CD4-positive, alpha-beta memory T cell (primary cell): Measurements from ENCODE around the gene FNBP1L. TPM values are rescaled to one million over a fixed set of nuclear protein-coding genes. Genes with fewer than 3 reads are reported as not detected.

Experiments
- CTCF ChIA-PET: fragments of 350-600 bp; sonication (Branson Sonifier 250); formaldehyde crosslinking; loops from one replicate; lab custom pipeline; 2021; ENCODE audit warnings: inconsistent platforms; ENCODE audit not compliant: partially characterized antibody; lab: Charles Lee
- POLR2A ChIA-PET: fragments of 350-600 bp; sonication (Branson Sonifier 250); formaldehyde crosslinking; loops from one replicate; lab custom pipeline; 2021; ENCODE audit not compliant: partially characterized antibody; lab: Charles Lee
- DNase-seq, 5 donors: peaks; one replicate each; pipeline versions ENCODE4 v3.0.0 to v3.0.0-alpha.2; 2020 to 2022; ENCODE audit warnings: mixed read lengths in 1 of 5
- H3K27ac ChIP-seq: one replicate; pipeline ENCODE4 v1.7.0; 2013; ENCODE audit warnings: low read depth, low read length
- H3K27me3 ChIP-seq: 2 replicates; pipeline ENCODE4 v1.7.0; 2013; ENCODE audit warnings: mild to moderate bottlenecking, low read length, moderate library complexity; ENCODE audit not compliant: insufficient read depth
- H3K36me3 ChIP-seq: 2 replicates; pipeline ENCODE4 v1.7.0; 2013; ENCODE audit warnings: mild to moderate bottlenecking, low read length, moderate library complexity; ENCODE audit not compliant: insufficient read depth
- H3K4me1 ChIP-seq: 2 replicates; pipeline ENCODE4 v1.7.0; 2013; ENCODE audit warnings: mild to moderate bottlenecking, low read length, moderate library complexity; ENCODE audit not compliant: insufficient read depth
- H3K4me3 ChIP-seq, 2 donors: one replicate each; pipeline ENCODE4 v1.7.0; 2013; ENCODE audit warnings: low read length in 2 of 2, mild to moderate bottlenecking in 1 of 2
- H3K9me3 ChIP-seq, 2 donors: one replicate each; pipeline ENCODE4 v1.7.0; 2013; ENCODE audit warnings: low read length in 2 of 2, control low read depth in 1 of 2; ENCODE audit not compliant: control insufficient read depth in 1 of 2
- H3K27ac Mint-ChIP-seq, 7 donors: one replicate each; pipeline ENCODE4 v1.8.0; 2020 to 2021; ENCODE audit warnings: mixed read lengths in 7 of 7, mild to moderate bottlenecking in 6 of 7, inconsistent platforms in 3 of 7, moderate library complexity in 3 of 7
- H3K27me3 Mint-ChIP-seq, 2 donors: one replicate each; pipeline ENCODE4 v1.8.0; 2020 to 2021; ENCODE audit warnings: mixed read lengths in 2 of 2
- H3K36me3 Mint-ChIP-seq, 2 donors: one replicate each; pipeline ENCODE4 v1.8.0; 2020 to 2021; ENCODE audit warnings: mixed read lengths in 2 of 2, inconsistent platforms in 1 of 2, mild to moderate bottlenecking in 1 of 2
- H3K4me1 Mint-ChIP-seq, 4 donors: one replicate each; pipeline ENCODE4 v1.8.0; 2020 to 2021; ENCODE audit warnings: mixed read lengths in 4 of 4, mild to moderate bottlenecking in 1 of 4
- H3K4me3 Mint-ChIP-seq, 8 donors: one replicate each; pipeline ENCODE4 v1.8.0; 2020 to 2021; ENCODE audit warnings: mixed read lengths in 8 of 8, mild to moderate bottlenecking in 7 of 8, moderate library complexity in 6 of 8, inconsistent platforms in 3 of 8
- H3K9me3 Mint-ChIP-seq, 8 donors: one replicate each; pipeline ENCODE4 v1.8.0; 2020 to 2021; ENCODE audit warnings: mixed read lengths in 8 of 8, mild to moderate bottlenecking in 5 of 8, inconsistent platforms in 3 of 8, moderate library complexity in 1 of 8
- intact Hi-C: fragments of 100-400 bp; cut with micrococcal nuclease; formaldehyde crosslinking; loops from one replicate; pipeline ENCODE4 v1.15.1; 2023
- polyA plus RNA-seq, 2 donors: library from polyadenylated mRNA; unstranded; fragments of 300-500 nt; fragmentation: Illumina TruSeq; gene quantifications; one replicate each; pipeline ENCODE4 v1.2.3, GENCODE V29; 2021
- total RNA-seq, 2 experiments: library from RNA; stranded (reverse); gene quantifications; one replicate each; pipeline ENCODE4 v1.2.3, GENCODE V29; 2021

The FNBP1L gene
- total and polyA plus RNA-seq, 4 experiments from 2014 or later, result 0.53 to 2.2 (median 1.6) TPM

- Histone ChIP-seq H3K27ac (no peak overlapping the region), H3K4me1 (peaks cover 4% of the 10 kb centered on the region), H3K9me3 (no peaks in the 10 kb centered on the region), H3K4me3 (no peak overlapping the region), H3K27me3 (no peaks in the 10 kb centered on the region), H3K36me3 (no peaks in the 10 kb centered on the region)
- no peaks in the 10 kb centered on the region for H3K9me3 Mint-ChIP-seq
- no peak overlapping the region for H3K27ac Mint-ChIP-seq
- peaks cover 0 to 5% of the 10 kb centered on the region in 2 donors for H3K27me3 Mint-ChIP-seq
- H3K36me3 Mint-ChIP-seq, result peaks cover 0 to 4% of the 10 kb centered on the region in 2 donors
- ChIA-PET CTCF (no interaction called here), POLR2A (no interaction called here)
- no peak for DNase-seq
- H3K4me1 Mint-ChIP-seq, result peaks cover 1 to 6% (median 5%) of the 10 kb centered on the region in 4 donors
- H3K4me3 Mint-ChIP-seq, result no peak overlapping the region
- intact Hi-C loops, result no loop called here
Observed at GRCh38 chr1:93596329-93597089, 148.6 kb downstream of the FNBP1L start.

GRCh38 chr1:93597709-93598108, 149.8 kb downstream of the FNBP1L start:
- Mint-ChIP-seq H3K27ac (no peak overlapping the region), H3K4me1 (no peaks in the 10 kb centered on the region), H3K27me3 (peaks cover 0 to 5% of the 10 kb centered on the region in 2 donors), H3K36me3 (peaks cover 0 to 5% of the 10 kb centered on the region in 2 donors), H3K4me3 (no peak overlapping the region), H3K9me3 (peaks cover 0 to 1% (median 0%) of the 10 kb centered on the region in 8 donors)
- Histone ChIP-seq H3K9me3 (no peaks in the 10 kb centered on the region), H3K27me3 (no peaks in the 10 kb centered on the region), H3K4me3 (no peak overlapping the region), H3K27ac (no peak overlapping the region), H3K36me3 (no peaks in the 10 kb centered on the region), H3K4me1 (no peaks in the 10 kb centered on the region)
- CTCF ChIA-PET, result no interaction called here
- POLR2A ChIA-PET, result no interaction called here
- intact Hi-C loops, result no loop called here
- no peak for DNase-seq

DNA sequence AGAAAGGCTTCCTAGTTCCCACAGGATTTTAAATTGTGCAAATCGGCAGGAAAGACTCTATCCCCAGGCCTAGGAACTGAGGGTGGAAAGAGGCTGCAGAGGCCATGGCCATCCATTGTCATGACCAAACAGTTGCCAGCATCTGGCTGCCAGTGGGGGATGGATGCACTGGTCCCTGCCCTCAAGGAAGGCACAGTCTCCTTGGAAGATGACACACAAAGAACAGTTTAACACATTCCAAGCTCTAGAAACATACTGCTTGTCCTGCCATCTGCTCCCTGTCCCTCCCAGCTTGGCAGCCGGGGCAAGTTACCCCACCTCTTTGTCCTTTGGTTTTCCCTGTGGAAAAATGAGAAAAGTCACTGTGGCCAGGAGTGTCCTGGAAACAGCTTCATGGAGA, 150.5 kb downstream of the FNBP1L start:
- Histone ChIP-seq H3K36me3 (no peaks in the 10 kb centered on the region), H3K4me3 (no peak overlapping the region), H3K4me1 (no peaks in the 10 kb centered on the region), H3K27me3 (no peaks in the 10 kb centered on the region), H3K9me3 (no peaks in the 10 kb centered on the region), H3K27ac (no peak overlapping the region)
- Mint-ChIP-seq H3K4me3 (no peak overlapping the region), H3K27me3 (peaks cover 0 to 5% of the 10 kb centered on the region in 2 donors), H3K9me3 (peaks cover 0 to 1% (median 0%) of the 10 kb centered on the region in 8 donors), H3K27ac (no peak overlapping the region), H3K36me3 (peaks cover 0 to 5% of the 10 kb centered on the region in 2 donors), H3K4me1 (no peaks in the 10 kb centered on the region)
- intact Hi-C loops, result no loop called here
- no peak for DNase-seq
- ChIA-PET CTCF (no interaction called here), POLR2A (no interaction called here)

DNA sequence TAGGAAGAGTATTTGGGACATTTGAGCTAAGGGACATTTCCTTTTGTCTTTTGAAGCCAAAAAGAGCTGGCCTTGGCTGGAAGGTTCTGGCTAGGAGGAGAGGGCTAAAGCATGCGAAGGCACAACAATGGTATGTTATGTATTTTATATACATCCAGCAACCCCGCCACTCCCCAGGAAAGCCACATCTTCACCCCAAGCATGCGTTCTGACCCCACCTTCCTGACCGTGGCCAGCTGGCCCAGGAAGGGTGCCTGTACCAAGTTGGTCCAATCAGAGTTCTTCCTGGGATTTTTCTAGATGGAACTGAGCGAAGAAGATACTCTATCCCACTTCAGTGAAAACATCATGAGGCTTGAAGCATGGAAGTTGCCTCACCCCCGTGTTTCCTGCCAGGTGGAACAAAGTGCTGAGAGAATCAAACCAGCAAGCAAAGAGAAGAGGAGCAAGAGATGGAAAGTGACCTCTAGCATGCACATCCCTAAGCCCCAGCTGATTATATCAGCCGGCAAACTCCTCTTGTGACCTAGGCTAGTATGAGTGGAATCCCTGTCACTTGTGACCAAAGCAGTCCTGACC, 151.0 kb downstream of the FNBP1L start:
- H3K4me3 Mint-ChIP-seq, result no peak overlapping the region
- H3K36me3 Mint-ChIP-seq, result peaks cover 0 to 5% of the 10 kb centered on the region in 2 donors
- no peaks in the 10 kb centered on the region for H3K27me3 ChIP-seq
- no peak overlapping the region for H3K27ac Mint-ChIP-seq
- ChIA-PET CTCF (no interaction called here), POLR2A (no interaction called here)
- H3K36me3 ChIP-seq, result no peaks in the 10 kb centered on the region
- H3K4me1 Mint-ChIP-seq, result no peaks in the 10 kb centered on the region
- peaks cover 0 to 1% (median 0%) of the 10 kb centered on the region in 8 donors for H3K9me3 Mint-ChIP-seq
- no peak overlapping the region for H3K4me3 ChIP-seq
- peaks cover 0 to 5% of the 10 kb centered on the region in 2 donors for H3K27me3 Mint-ChIP-seq
- DNase-seq, result no peak
- no peaks in the 10 kb centered on the region for H3K9me3 ChIP-seq
- intact Hi-C loops, result no loop called here
- no peaks in the 10 kb centered on the region for H3K4me1 ChIP-seq
- H3K27ac ChIP-seq, result no peak overlapping the region

- Mint-ChIP-seq H3K9me3 (peaks cover 0 to 1% (median 0%) of the 10 kb centered on the region in 8 donors), H3K27me3 (peaks cover 0 to 5% of the 10 kb centered on the region in 2 donors), H3K36me3 (peaks cover 0 to 5% of the 10 kb centered on the region in 2 donors), H3K4me1 (no peaks in the 10 kb centered on the region), H3K27ac (no peak overlapping the region), H3K4me3 (peak overlapping the region in 1 of 8 donors; percentile 50)
- intact Hi-C loops, result no loop called here
- CTCF ChIA-PET, result no interaction called here
- Histone ChIP-seq H3K27me3 (no peaks in the 10 kb centered on the region), H3K4me3 (no peak overlapping the region), H3K4me1 (no peaks in the 10 kb centered on the region), H3K9me3 (no peaks in the 10 kb centered on the region), H3K27ac (no peak overlapping the region), H3K36me3 (no peaks in the 10 kb centered on the region)
- POLR2A ChIA-PET, result no interaction called here
- DNase-seq, result no peak
Observed at GRCh38 chr1:93599479-93599878, 151.6 kb downstream of the FNBP1L start.

DNA sequence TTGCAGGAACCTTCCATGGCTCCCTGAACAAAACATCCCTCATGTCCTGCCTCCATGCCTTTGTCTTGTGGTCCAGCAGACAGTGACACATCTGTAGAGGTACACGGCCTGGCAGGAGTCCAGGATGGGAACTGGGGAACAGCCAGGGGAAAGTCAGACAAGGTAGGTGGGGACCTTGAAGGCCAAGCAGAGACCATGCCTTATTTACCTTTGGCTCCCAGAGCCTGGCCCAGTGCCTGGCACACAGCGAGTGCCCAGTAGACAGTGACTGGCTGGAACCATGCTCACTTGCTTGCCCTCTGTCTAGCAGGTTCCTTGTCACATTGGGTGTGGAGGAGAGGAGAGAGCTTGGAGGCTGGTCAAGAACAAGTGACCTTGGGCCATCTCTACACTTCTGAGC, 152.7 kb downstream of the FNBP1L start:
- CTCF ChIA-PET, result interaction anchor here (1.1 kb wide), 1 partner anchor 9 kb away, joined by 4 read pairs; no protein-coding TSS in a partner anchor
- peaks cover 0 to 9% of the 10 kb centered on the region in 2 donors for H3K27me3 Mint-ChIP-seq
- H3K4me3 Mint-ChIP-seq, result no peak overlapping the region
- no peaks in the 10 kb centered on the region for H3K4me1 Mint-ChIP-seq
- H3K9me3 Mint-ChIP-seq, result peaks cover 0 to 1% (median 0%) of the 10 kb centered on the region in 8 donors
- Histone ChIP-seq H3K27ac (no peak overlapping the region), H3K27me3 (no peaks in the 10 kb centered on the region), H3K4me1 (no peaks in the 10 kb centered on the region), H3K9me3 (no peaks in the 10 kb centered on the region), H3K36me3 (no peaks in the 10 kb centered on the region), H3K4me3 (no peak overlapping the region)
- POLR2A ChIA-PET, result no interaction called here
- intact Hi-C loops, result no loop called here
- H3K27ac Mint-ChIP-seq, result no peak overlapping the region
- no peak for DNase-seq
- peaks cover 0 to 5% of the 10 kb centered on the region in 2 donors for H3K36me3 Mint-ChIP-seq

GRCh38 chr1:93601686-93602085, 153.8 kb downstream of the FNBP1L start:
- peaks cover 0 to 5% of the 10 kb centered on the region in 2 donors for H3K36me3 Mint-ChIP-seq
- no peaks in the 10 kb centered on the region for H3K4me1 ChIP-seq
- intact Hi-C loops, result no loop called here
- ChIA-PET CTCF (no interaction called here), POLR2A (no interaction called here)
- H3K27ac ChIP-seq, result no peak overlapping the region
- H3K36me3 ChIP-seq, result no peaks in the 10 kb centered on the region
- no peak overlapping the region for H3K4me3 ChIP-seq
- DNase-seq, result no peak
- H3K27me3 Mint-ChIP-seq, result peaks cover 0 to 9% of the 10 kb centered on the region in 2 donors
- H3K9me3 ChIP-seq, result no peaks in the 10 kb centered on the region
- H3K27me3 ChIP-seq, result no peaks in the 10 kb centered on the region
- H3K4me1 Mint-ChIP-seq, result no peaks in the 10 kb centered on the region
- no peak overlapping the region for H3K4me3 Mint-ChIP-seq
- no peak overlapping the region for H3K27ac Mint-ChIP-seq
- H3K9me3 Mint-ChIP-seq, result peaks cover 0 to 1% (median 0%) of the 10 kb centered on the region in 8 donors
